HepG2 (cell line): Measurements from ENCODE around the gene SRRT. TPM values are rescaled to one million over a fixed set of nuclear protein-coding genes. Genes with fewer than 3 reads are reported as not detected.

Experiments used
- AGO2 ChIP-seq: fragments of 200-400 bp; formaldehyde crosslinking; optimal IDR thresholded peaks from 2 replicates; pipeline ENCODE3; 2017; ENCODE audit warnings: mild to moderate bottlenecking, low read depth, low read length, moderate library complexity
- MED8 ChIP-seq: sonication (generic); formaldehyde crosslinking; IDR thresholded peaks from 2 replicates; pipeline ENCODE4 v1.8.1; 2023; ENCODE audit warnings: mild to moderate bottlenecking, missing genetic modification reagents; ENCODE audit not compliant: insufficient replicate concordance
- POLR2G ChIP-seq: fragments of 200-400 bp; formaldehyde crosslinking; IDR thresholded peaks from 2 replicates; pipeline ENCODE4 v1.6.1; 2018; ENCODE audit warnings: mild to moderate bottlenecking, low read depth, low read length, moderate library complexity
- SOX6 ChIP-seq, 2 experiments: fragments of 450-650 bp in 1 of 2; sonication (generic) in 1 of 2; formaldehyde crosslinking in 1 of 2; IDR thresholded peaks; 2 replicates each; pipeline versions ENCODE4 v1.4.0 to v1.6.1; 2017 to 2020; ENCODE audit warnings: antibody characterized with exemption in 1 of 2, mild to moderate bottlenecking in 1 of 2, missing genetic modification reagents in 1 of 2
- TRIM24 ChIP-seq: sonication (generic); formaldehyde crosslinking; IDR thresholded peaks from 2 replicates; pipeline ENCODE4 v1.8.0; 2022; ENCODE audit warnings: mild to moderate bottlenecking, missing genetic modification reagents
- U2AF2 ChIP-seq: fragments of 200-400 bp; formaldehyde crosslinking; IDR thresholded peaks from 2 replicates; pipeline ENCODE4 v1.6.1; 2017; ENCODE audit warnings: low read depth, mild to moderate bottlenecking, low read length
- ZC3H13 ChIP-seq: sonication (generic); formaldehyde crosslinking; IDR thresholded peaks from 2 replicates; pipeline ENCODE4 v1.8.1; 2023; ENCODE audit warnings: mild to moderate bottlenecking, missing genetic modification reagents, moderate library complexity
- ZNF205 ChIP-seq: IDR thresholded peaks from 2 replicates; pipeline ENCODE4 v1.6.1; 2018; ENCODE audit warnings: missing biosample characterization, missing genetic modification reagents
- ZNF292 ChIP-seq: sonication (generic); formaldehyde crosslinking; IDR thresholded peaks from 2 replicates; pipeline ENCODE4 v1.8.1; 2022; ENCODE audit warnings: mild to moderate bottlenecking, low read depth, missing genetic modification reagents, borderline replicate concordance
- ZNF510 ChIP-seq: sonication (generic); formaldehyde crosslinking; IDR thresholded peaks from 2 replicates; pipeline ENCODE4 v1.4.0; 2020; ENCODE audit warnings: low read depth, mild to moderate bottlenecking, missing genetic modification reagents
- ZNF577 ChIP-seq: sonication (generic); formaldehyde crosslinking; IDR thresholded peaks from 2 replicates; pipeline ENCODE4 v1.4.0; 2020; ENCODE audit warnings: mild to moderate bottlenecking, low read depth, missing genetic modification reagents, borderline replicate concordance
- ZNF672 ChIP-seq: sonication (generic); formaldehyde crosslinking; IDR thresholded peaks from 2 replicates; pipeline ENCODE4 v1.8.1; 2022; ENCODE audit warnings: missing genetic modification reagents
- ZNF761 ChIP-seq: sonication (generic); formaldehyde crosslinking; conservative IDR thresholded peaks from 2 replicates; pipeline ENCODE4 v1.4.0; 2020; ENCODE audit warnings: mild to moderate bottlenecking, missing genetic modification reagents
- ZNF879 ChIP-seq: sonication (generic); formaldehyde crosslinking; IDR thresholded peaks from 2 replicates; pipeline ENCODE4 v1.8.1; 2023; ENCODE audit warnings: missing genetic modification reagents
- polyA plus RNA-seq, 8 experiments: library from polyadenylated mRNA; depleted of rRNA in 3 of 8; stranded (reverse) in 7 of 8; unstranded in 1 of 8; fragments of >200 nt; fragmentation: Illumina TruSeq in 4 of 8; extraction: Trizol in 4 of 8; gene quantifications; 2 replicates each; pipeline versions ENCODE4 v1.2.1 to v1.2.3, GENCODE V29; 2011 to 2016; ENCODE audit warnings: low read depth in 4 of 8, missing spikeins in 1 of 8, mixed read lengths in 1 of 8; ENCODE audit not compliant: insufficient read depth in 1 of 8
- total RNA-seq, 5 experiments: library from RNA; depleted of rRNA; stranded (reverse); fragments of >200 nt; fragmentation: Illumina TruSeq; extraction: Trizol; gene quantifications; 2 replicates each; pipeline ENCODE4 v1.2.3, GENCODE V29; 2016; ENCODE audit warnings: low read depth in 1 of 5
- TF ChIP-seq, protein P1 (sequence below): IDR thresholded peaks from 2 replicates; pipeline ENCODE4 v1.6.1; 2016; ENCODE audit warnings: missing compliant biosample characterization, missing genetic modification reagents, borderline replicate concordance
- TF ChIP-seq, protein P2 (sequence below): sonication (generic); formaldehyde crosslinking; IDR thresholded peaks from 2 replicates; pipeline ENCODE4 v1.5.0; 2020; ENCODE audit warnings: mild to moderate bottlenecking, missing genetic modification reagents
- TF ChIP-seq, protein P3 (sequence below): sonication (generic); formaldehyde crosslinking; IDR thresholded peaks from 2 replicates; pipeline ENCODE4 v1.4.0; 2020; ENCODE audit warnings: missing genetic modification reagents
- TF ChIP-seq, protein P4 (sequence below): sonication (generic); formaldehyde crosslinking; IDR thresholded peaks from 2 replicates; pipeline ENCODE4 v1.4.0; 2020; ENCODE audit warnings: missing genetic modification reagents
- TF ChIP-seq, protein P5 (sequence below): sonication (generic); formaldehyde crosslinking; IDR thresholded peaks from 2 replicates; pipeline ENCODE4 v1.4.0; 2020; ENCODE audit warnings: mild to moderate bottlenecking, missing genetic modification reagents
- TF ChIP-seq, protein P6 (sequence below): IDR thresholded peaks from 2 replicates; pipeline ENCODE4 v1.6.1; 2018; ENCODE audit warnings: missing genetic modification reagents, mild to moderate bottlenecking, missing compliant biosample characterization

Gene SRRT
- total and polyA plus RNA-seq, 2 of the 13 experiments (the other 11 are each of a cell fraction or from before 2014, with no cell fraction given): 26.2 to 106 TPM

DNA sequence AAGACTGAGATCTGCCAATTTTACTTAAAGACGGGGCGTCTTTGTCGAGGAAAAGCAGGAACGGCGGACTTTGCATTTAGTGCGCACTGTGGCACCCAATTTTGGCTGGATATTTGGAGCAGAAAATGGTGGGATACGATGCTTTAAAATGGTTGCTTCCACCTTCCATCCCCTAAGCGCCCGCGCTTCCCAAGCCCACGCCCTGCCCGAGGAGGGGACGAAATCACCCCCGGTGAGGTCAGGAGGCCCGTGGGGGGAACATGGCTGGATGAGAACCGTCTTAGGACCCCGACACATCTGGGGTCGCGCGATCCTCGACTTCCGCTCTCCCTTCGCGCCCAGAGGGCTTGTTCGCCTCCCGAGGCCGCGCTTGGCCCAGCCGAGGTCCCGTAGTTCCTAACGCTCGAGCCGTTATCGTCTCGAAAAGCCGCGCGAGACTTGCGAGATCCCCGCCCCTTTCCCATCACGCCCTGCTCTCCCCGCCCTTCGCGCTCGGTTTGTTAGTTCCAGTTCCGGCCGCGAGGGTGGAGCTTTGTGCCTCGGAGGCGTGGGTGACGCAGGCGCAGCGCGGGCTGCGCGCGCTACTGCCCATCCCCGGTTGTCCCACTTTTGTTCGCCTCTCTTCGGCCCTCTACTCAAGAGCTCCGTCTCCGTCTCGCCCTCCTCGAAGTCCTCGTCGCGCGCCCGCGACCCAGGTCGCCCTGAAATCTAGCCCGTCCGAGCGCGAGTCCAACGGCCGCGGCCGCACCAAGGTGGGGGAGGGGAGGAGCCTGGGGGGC is at the start of gene SRRT (continued):
- TF ChIP-seq, protein P1, sequence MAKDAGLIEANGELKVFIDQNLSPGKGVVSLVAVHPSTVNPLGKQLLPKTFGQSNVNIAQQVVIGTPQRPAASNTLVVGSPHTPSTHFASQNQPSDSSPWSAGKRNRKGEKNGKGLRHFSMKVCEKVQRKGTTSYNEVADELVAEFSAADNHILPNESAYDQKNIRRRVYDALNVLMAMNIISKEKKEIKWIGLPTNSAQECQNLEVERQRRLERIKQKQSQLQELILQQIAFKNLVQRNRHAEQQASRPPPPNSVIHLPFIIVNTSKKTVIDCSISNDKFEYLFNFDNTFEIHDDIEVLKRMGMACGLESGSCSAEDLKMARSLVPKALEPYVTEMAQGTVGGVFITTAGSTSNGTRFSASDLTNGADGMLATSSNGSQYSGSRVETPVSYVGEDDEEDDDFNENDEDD: peak; percentile 94
- TF ChIP-seq ZNF292 (CRISPR knock-in tag): peak; percentile 5; the same call in 1 of the 2 replicates
- TF ChIP-seq MED8 (CRISPR knock-in tag): peak; percentile 61
- TF ChIP-seq ZNF577 (CRISPR knock-in tag): no peak
- no peak for TF ChIP-seq TRIM24 (CRISPR knock-in tag)
- no peak for TF ChIP-seq U2AF2
- TF ChIP-seq, protein P2, sequence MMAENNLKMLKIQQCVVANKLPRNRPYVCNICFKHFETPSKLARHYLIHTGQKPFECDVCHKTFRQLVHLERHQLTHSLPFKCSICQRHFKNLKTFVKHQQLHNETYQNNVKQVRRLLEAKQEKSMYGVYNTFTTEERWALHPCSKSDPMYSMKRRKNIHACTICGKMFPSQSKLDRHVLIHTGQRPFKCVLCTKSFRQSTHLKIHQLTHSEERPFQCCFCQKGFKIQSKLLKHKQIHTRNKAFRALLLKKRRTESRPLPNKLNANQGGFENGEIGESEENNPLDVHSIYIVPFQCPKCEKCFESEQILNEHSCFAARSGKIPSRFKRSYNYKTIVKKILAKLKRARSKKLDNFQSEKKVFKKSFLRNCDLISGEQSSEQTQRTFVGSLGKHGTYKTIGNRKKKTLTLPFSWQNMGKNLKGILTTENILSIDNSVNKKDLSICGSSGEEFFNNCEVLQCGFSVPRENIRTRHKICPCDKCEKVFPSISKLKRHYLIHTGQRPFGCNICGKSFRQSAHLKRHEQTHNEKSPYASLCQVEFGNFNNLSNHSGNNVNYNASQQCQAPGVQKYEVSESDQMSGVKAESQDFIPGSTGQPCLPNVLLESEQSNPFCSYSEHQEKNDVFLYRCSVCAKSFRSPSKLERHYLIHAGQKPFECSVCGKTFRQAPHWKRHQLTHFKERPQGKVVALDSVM (CRISPR knock-in tag): peak; percentile 13; the same call in 1 of the 2 replicates
- TF ChIP-seq ZNF672 (CRISPR knock-in tag): no peak
- TF ChIP-seq, protein P3, sequence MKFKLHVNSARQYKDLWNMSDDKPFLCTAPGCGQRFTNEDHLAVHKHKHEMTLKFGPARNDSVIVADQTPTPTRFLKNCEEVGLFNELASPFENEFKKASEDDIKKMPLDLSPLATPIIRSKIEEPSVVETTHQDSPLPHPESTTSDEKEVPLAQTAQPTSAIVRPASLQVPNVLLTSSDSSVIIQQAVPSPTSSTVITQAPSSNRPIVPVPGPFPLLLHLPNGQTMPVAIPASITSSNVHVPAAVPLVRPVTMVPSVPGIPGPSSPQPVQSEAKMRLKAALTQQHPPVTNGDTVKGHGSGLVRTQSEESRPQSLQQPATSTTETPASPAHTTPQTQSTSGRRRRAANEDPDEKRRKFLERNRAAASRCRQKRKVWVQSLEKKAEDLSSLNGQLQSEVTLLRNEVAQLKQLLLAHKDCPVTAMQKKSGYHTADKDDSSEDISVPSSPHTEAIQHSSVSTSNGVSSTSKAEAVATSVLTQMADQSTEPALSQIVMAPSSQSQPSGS (CRISPR knock-in tag): peak; percentile 64; the same call in 1 of the 2 replicates
- peak; percentile 96 for TF ChIP-seq POLR2G
- TF ChIP-seq, protein P4, sequence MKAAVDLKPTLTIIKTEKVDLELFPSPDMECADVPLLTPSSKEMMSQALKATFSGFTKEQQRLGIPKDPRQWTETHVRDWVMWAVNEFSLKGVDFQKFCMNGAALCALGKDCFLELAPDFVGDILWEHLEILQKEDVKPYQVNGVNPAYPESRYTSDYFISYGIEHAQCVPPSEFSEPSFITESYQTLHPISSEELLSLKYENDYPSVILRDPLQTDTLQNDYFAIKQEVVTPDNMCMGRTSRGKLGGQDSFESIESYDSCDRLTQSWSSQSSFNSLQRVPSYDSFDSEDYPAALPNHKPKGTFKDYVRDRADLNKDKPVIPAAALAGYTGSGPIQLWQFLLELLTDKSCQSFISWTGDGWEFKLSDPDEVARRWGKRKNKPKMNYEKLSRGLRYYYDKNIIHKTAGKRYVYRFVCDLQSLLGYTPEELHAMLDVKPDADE (CRISPR knock-in tag): no peak
- peak; percentile 46 for TF ChIP-seq AGO2
- peak; percentile 94; the same call in 1 of the 2 replicates for TF ChIP-seq ZNF510 (CRISPR knock-in tag)
- TF ChIP-seq ZNF205: no peak; the same call in 1 of the 2 replicates
- no peak for TF ChIP-seq SOX6 (IDR thresholded peaks at IDR 0.05)
- TF ChIP-seq SOX6 (CRISPR knock-in tag; IDR thresholded peaks at IDR 0.05): peak; percentile 66; the same call in 1 of the 2 replicates
- TF ChIP-seq, protein P5, sequence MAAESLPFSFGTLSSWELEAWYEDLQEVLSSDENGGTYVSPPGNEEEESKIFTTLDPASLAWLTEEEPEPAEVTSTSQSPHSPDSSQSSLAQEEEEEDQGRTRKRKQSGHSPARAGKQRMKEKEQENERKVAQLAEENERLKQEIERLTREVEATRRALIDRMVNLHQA (CRISPR knock-in tag): no peak
- TF ChIP-seq ZNF879: peak; percentile 86
- peak; percentile 83 for TF ChIP-seq ZC3H13 (CRISPR knock-in tag)
- TF ChIP-seq, protein P6, sequence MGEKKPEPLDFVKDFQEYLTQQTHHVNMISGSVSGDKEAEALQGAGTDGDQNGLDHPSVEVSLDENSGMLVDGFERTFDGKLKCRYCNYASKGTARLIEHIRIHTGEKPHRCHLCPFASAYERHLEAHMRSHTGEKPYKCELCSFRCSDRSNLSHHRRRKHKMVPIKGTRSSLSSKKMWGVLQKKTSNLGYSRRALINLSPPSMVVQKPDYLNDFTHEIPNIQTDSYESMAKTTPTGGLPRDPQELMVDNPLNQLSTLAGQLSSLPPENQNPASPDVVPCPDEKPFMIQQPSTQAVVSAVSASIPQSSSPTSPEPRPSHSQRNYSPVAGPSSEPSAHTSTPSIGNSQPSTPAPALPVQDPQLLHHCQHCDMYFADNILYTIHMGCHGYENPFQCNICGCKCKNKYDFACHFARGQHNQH (CRISPR knock-in tag): no peak
- peak; percentile 87; the same call in 1 of the 2 replicates for TF ChIP-seq ZNF761 (CRISPR knock-in tag)
